A204.1 (cell line): ENCODE data around the gene CTSW.

Experiments used
- FAIRE-seq: peaks from 2 replicates; lab custom pipeline; 2012; peaks lifted over from hg19 to GRCh38; lab: Jason Lieb, UNC

The CTSW gene

GRCh38 chr11:65868076-65868667 is 11.5 kb upstream of the CTSW start:
- FAIRE-seq: no peak

GRCh38 chr11:65868907-65869306 is 10.7 kb upstream of the CTSW start:
- no peak for FAIRE-seq

- FAIRE-seq: no peak
Observed at GRCh38 chr11:65869643-65870306, 9.9 kb upstream of the CTSW start.

GRCh38 chr11:65870307-65870658 is 9.4 kb upstream of the CTSW start:
- FAIRE-seq: no peak

- FAIRE-seq: no peak
Observed at GRCh38 chr11:65870706-65871681, 8.6 kb upstream of the CTSW start.

GRCh38 chr11:65871811-65872548 is 7.7 kb upstream of the CTSW start:
- no peak for FAIRE-seq

GRCh38 chr11:65872586-65873317 is 6.9 kb upstream of the CTSW start, which contains the start of gene EFEMP2:
Gene EFEMP2, minus strand, starts transcription at chr11:65872800. Its CDS starts 446 bp downstream, at chr11:65872354.
- no peak for FAIRE-seq

- peak; percentile 90 for FAIRE-seq
Observed at GRCh38 chr11:65873318-65874156, 6.1 kb upstream of the CTSW start.

- FAIRE-seq: no peak
Observed at GRCh38 chr11:65880027-65880426, 390 bp downstream of the CTSW start.

GRCh38 chr11:65880844-65881421 is 1.3 kb downstream of the CTSW start:
- FAIRE-seq: no peak

- no peak for FAIRE-seq
Observed at GRCh38 chr11:65882120-65883057, 2.8 kb downstream of the CTSW start.

GRCh38 chr11:65883058-65883761 is 3.6 kb downstream of the CTSW start:
- no peak for FAIRE-seq

GRCh38 chr11:65883786-65884715 is 4.4 kb downstream of the CTSW start:
- FAIRE-seq: no peak

- FAIRE-seq: no peak
Observed at GRCh38 chr11:65884716-65885092, 5.1 kb downstream of the CTSW start.

- no peak for FAIRE-seq
Observed at GRCh38 chr11:65885231-65885630, 5.6 kb downstream of the CTSW start.

- FAIRE-seq: no peak
Observed at GRCh38 chr11:65885808-65886536, 6.3 kb downstream of the CTSW start.
